ENCODE results near the gene AP3S2. TPM values are rescaled to one million over a fixed set of nuclear protein-coding genes. Genes with fewer than 3 reads are reported as not detected.
A peak's percentile ranks its signal among the peaks of the same experiment; 100 is the strongest.

Gene AP3S2
- total and polyA plus RNA-seq, 2 of the 8 experiments (the other 6 are each of a cell fraction or from before 2014, with no cell fraction given), result 19.2 to 45.4 TPM

DNA sequence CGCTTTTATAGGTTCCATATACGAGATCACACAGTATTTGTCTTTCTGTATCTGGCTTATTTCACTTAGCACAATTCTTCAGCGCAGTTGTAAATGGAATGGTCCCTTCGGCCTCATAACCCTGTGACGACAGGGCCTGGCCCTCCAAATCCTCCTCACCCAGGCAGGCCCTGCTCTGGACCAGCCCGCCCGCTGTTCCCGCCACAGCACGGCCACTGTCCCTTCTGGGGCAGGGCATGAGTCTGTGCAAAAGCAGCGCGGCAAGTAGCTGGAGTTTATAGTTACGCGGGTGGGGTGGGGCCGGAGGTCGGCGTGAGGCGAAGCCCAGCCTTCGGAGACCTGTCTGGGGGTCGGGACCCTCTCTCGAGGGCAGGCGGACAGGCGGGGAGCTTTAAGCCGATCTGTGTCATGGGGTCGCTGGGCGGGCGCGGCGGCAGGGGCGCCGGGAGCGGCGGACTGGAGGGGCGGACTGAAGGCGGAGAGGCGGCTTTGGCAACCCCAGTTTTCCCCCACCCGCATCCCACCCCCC lies 18.4 kb upstream of the AP3S2 start (continued):
- TF ChIP-seq KDM4A (IDR thresholded peaks at IDR 0.05; ENCODE audit: low read depth, low read length, severe bottlenecking), result peak; percentile 11
- no peak for TF ChIP-seq TEAD4 (IDR thresholded peaks at IDR 0.05; ENCODE audit: low read depth, low read length)
- TF ChIP-seq PHF8 (conservative IDR thresholded peaks at IDR 0.05; ENCODE audit: low read depth, low read length), result no peak
- TF ChIP-seq KDM5A (IDR thresholded peaks at IDR 0.05; ENCODE audit: low read length), result no peak
- no peak for TF ChIP-seq JUN (IDR thresholded peaks at IDR 0.05; ENCODE audit: low read depth, low read length)
- no peak for TF ChIP-seq ZNF274 (IDR thresholded peaks at IDR 0.05; ENCODE audit: borderline replicate concordance, extremely low read depth, low read length)
- TF ChIP-seq RAD21 (IDR thresholded peaks at IDR 0.05 in 1 of 2, conservative IDR thresholded peaks at IDR 0.05 in 1 of 2; ENCODE audit: low read depth in 2 of 2, low read length in 2 of 2), result no peak
- no peak for TF ChIP-seq RNF2 (IDR thresholded peaks at IDR 0.05; ENCODE audit: borderline replicate concordance, low read depth, low read length, missing control alignments, poor library complexity, severe bottlenecking)
- TF ChIP-seq, protein P1, sequence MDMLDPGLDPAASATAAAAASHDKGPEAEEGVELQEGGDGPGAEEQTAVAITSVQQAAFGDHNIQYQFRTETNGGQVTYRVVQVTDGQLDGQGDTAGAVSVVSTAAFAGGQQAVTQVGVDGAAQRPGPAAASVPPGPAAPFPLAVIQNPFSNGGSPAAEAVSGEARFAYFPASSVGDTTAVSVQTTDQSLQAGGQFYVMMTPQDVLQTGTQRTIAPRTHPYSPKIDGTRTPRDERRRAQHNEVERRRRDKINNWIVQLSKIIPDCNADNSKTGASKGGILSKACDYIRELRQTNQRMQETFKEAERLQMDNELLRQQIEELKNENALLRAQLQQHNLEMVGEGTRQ (IDR thresholded peaks at IDR 0.05; ENCODE audit: low read length), result no peak
- TF ChIP-seq TAF1 (IDR thresholded peaks at IDR 0.05; ENCODE audit: low read depth, low read length), result peak; percentile 16; the same call in 1 of the 2 replicates
- no peak for TF ChIP-seq CBX8 (IDR thresholded peaks at IDR 0.05; ENCODE audit: borderline replicate concordance, low read depth, low read length)
- TF ChIP-seq HDAC6 (IDR thresholded peaks at IDR 0.05; ENCODE audit: low read depth, low read length), result no peak
- TF ChIP-seq RXRA (IDR thresholded peaks at IDR 0.05; ENCODE audit: insufficient read depth, low read depth, low read length), result no peak
- TF ChIP-seq, protein P2, sequence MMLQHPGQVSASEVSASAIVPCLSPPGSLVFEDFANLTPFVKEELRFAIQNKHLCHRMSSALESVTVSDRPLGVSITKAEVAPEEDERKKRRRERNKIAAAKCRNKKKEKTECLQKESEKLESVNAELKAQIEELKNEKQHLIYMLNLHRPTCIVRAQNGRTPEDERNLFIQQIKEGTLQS (IDR thresholded peaks at IDR 0.05; ENCODE audit: insufficient read depth, low read depth, low read length), result no peak
- TF ChIP-seq YY1 (IDR thresholded peaks at IDR 0.05; ENCODE audit: low read depth, low read length), result no peak
- TF ChIP-seq TBP (IDR thresholded peaks at IDR 0.05; ENCODE audit: low read depth, low read length), result no peak
- no peak for TF ChIP-seq CHD1 (IDR thresholded peaks at IDR 0.05; ENCODE audit: low read depth, low read length)
- no peak for TF ChIP-seq NRF1 (IDR thresholded peaks at IDR 0.05; ENCODE audit: low read depth, low read length)
- TF ChIP-seq MAFK (IDR thresholded peaks at IDR 0.05; ENCODE audit: low read depth, low read length), result no peak
- no peak for TF ChIP-seq CHD2 (IDR thresholded peaks at IDR 0.05; ENCODE audit: low read length)
- peak in 1 of 2 experiments; percentile 11; a peak in 2 of 3 replicates for TF ChIP-seq POLR2A (IDR thresholded peaks at IDR 0.05; ENCODE audit: control extremely low read depth in 1 of 2, low read depth in 2 of 2, low read length in 2 of 2)
- TF ChIP-seq SRF (IDR thresholded peaks at IDR 0.05; ENCODE audit: low read depth, low read length), result no peak
- peak; percentile 37; the same call in 1 of the 2 replicates for TF ChIP-seq POLR2AphosphoS5 (IDR thresholded peaks at IDR 0.05; ENCODE audit: low read depth, low read length)
- no peak for TF ChIP-seq EZH2 (IDR thresholded peaks at IDR 0.05; ENCODE audit: low read depth, low read length, severe bottlenecking)
- no peak for TF ChIP-seq SIX5 (IDR thresholded peaks at IDR 0.05; ENCODE audit: low read depth, low read length)
